Measurements from ENCODE around the gene DPP4.

The DPP4 gene

GRCh38 chr2:162075689-162076132 is 1.7 kb upstream of the DPP4 start:
- Histone ChIP-seq H3K9me3 (replicated peaks; ENCODE audit: insufficient read depth, low read length) (no peaks in the 10 kb centered on the region), H3K4me1 (ENCODE audit: low read length) (peaks cover 5% of the 10 kb centered on the region; the same call in 1 of the 2 replicates), H3K27me3 (replicated peaks; ENCODE audit: insufficient read depth, low read length) (peaks cover 5% of the 10 kb centered on the region; the same call in 1 of the 2 replicates), H4K20me1 (ENCODE audit: insufficient read depth, low read length) (no peaks in the 10 kb centered on the region), H3K9ac (ENCODE audit: low read length) (no peak overlapping the region), H2AFZ (ENCODE audit: low read length) (no peak overlapping the region), H3F3A (ENCODE audit: insufficient read depth, low read length) (no peaks in the 10 kb centered on the region), H3K27ac (ENCODE audit: low read length) (no peak overlapping the region), H3K36me3 (replicated peaks; ENCODE audit: insufficient read depth, low read length) (no peaks in the 10 kb centered on the region), H3K4me3 (ENCODE audit: low read length) (no peak overlapping the region), H3K4me2 (ENCODE audit: low read depth, low read length) (no peak overlapping the region), H3K9me2 (replicated peaks; ENCODE audit: insufficient read depth, low read length) (no peaks in the 10 kb centered on the region), H3K79me2 (ENCODE audit: low read length) (no peaks in the 10 kb centered on the region)
- no peak for DNase-seq
- TF ChIP-seq EZH2phosphoT487 (IDR thresholded peaks at IDR 0.05; ENCODE audit: low read length): no peak
- TF ChIP-seq CTCF (IDR thresholded peaks at IDR 0.05; ENCODE audit: low read length): no peak
- no peak for TF ChIP-seq EZH2 (optimal IDR thresholded peaks at IDR 0.05; ENCODE audit: low read depth, low read length)

GRCh38 chr2:162074928-162075688 is 1.1 kb upstream of the DPP4 start:
- Histone ChIP-seq H2AFZ (ENCODE audit: low read length) (no peak overlapping the region), H3K4me3 (ENCODE audit: low read length) (no peak overlapping the region), H3K9me2 (replicated peaks; ENCODE audit: insufficient read depth, low read length) (no peaks in the 10 kb centered on the region), H3K9ac (ENCODE audit: low read length) (no peak overlapping the region), H3K9me3 (replicated peaks; ENCODE audit: insufficient read depth, low read length) (no peaks in the 10 kb centered on the region), H3K79me2 (ENCODE audit: low read length) (no peaks in the 10 kb centered on the region), H3K36me3 (replicated peaks; ENCODE audit: insufficient read depth, low read length) (no peaks in the 10 kb centered on the region), H3K4me1 (ENCODE audit: low read length) (peaks cover 5% of the 10 kb centered on the region; the same call in 1 of the 2 replicates), H3K27ac (ENCODE audit: low read length) (no peak overlapping the region), H3K27me3 (replicated peaks; ENCODE audit: insufficient read depth, low read length) (peaks cover 5% of the 10 kb centered on the region; the same call in 1 of the 2 replicates), H3K4me2 (ENCODE audit: low read depth, low read length) (no peak overlapping the region), H4K20me1 (ENCODE audit: insufficient read depth, low read length) (no peaks in the 10 kb centered on the region), H3F3A (ENCODE audit: insufficient read depth, low read length) (no peaks in the 10 kb centered on the region)
- TF ChIP-seq EZH2phosphoT487 (IDR thresholded peaks at IDR 0.05; ENCODE audit: low read length) (no peak), EZH2 (optimal IDR thresholded peaks at IDR 0.05; ENCODE audit: low read depth, low read length) (no peak), CTCF (IDR thresholded peaks at IDR 0.05; ENCODE audit: low read length) (no peak)
- no peak for DNase-seq

- no peaks in the 10 kb centered on the region for H3K9me3 ChIP-seq (replicated peaks; ENCODE audit: insufficient read depth, low read length)
- no peak overlapping the region for H3K27ac ChIP-seq (ENCODE audit: low read length)
- H3K4me3 ChIP-seq (ENCODE audit: low read length): 0 out of 2 replicates have a peak overlapping the region, but pooled peaks have one; percentile 60
- no peaks in the 10 kb centered on the region for H3K36me3 ChIP-seq (replicated peaks; ENCODE audit: insufficient read depth, low read length)
- no peaks in the 10 kb centered on the region for H3K9me2 ChIP-seq (replicated peaks; ENCODE audit: insufficient read depth, low read length)
- no peaks in the 10 kb centered on the region for H4K20me1 ChIP-seq (ENCODE audit: insufficient read depth, low read length)
- H3F3A ChIP-seq (ENCODE audit: insufficient read depth, low read length): no peaks in the 10 kb centered on the region
- no peak overlapping the region for H2AFZ ChIP-seq (ENCODE audit: low read length)
- no peak for TF ChIP-seq EZH2phosphoT487 (IDR thresholded peaks at IDR 0.05; ENCODE audit: low read length)
- no peak for TF ChIP-seq EZH2 (optimal IDR thresholded peaks at IDR 0.05; ENCODE audit: low read depth, low read length)
- no peak for TF ChIP-seq CTCF (IDR thresholded peaks at IDR 0.05; ENCODE audit: low read length)
- no peak overlapping the region for H3K9ac ChIP-seq (ENCODE audit: low read length)
- H3K4me2 ChIP-seq (ENCODE audit: low read depth, low read length): peak overlapping the region; percentile 87; the same call in 1 of the 2 replicates
- H3K4me1 ChIP-seq (ENCODE audit: low read length): peaks cover 5% of the 10 kb centered on the region; the same call in 1 of the 2 replicates
- no peak for DNase-seq
- H3K27me3 ChIP-seq (replicated peaks; ENCODE audit: insufficient read depth, low read length): peaks cover 5% of the 10 kb centered on the region; the same call in 1 of the 2 replicates
- no peaks in the 10 kb centered on the region for H3K79me2 ChIP-seq (ENCODE audit: low read length)
Measured at GRCh38 chr2:162074632-162074895, 549 bp upstream of the DPP4 start.

Measured in MM.1S (cell line).